HEK293 (cell line): Measurements from ENCODE around the gene PIK3C2G.

Experiments used
- ELK4 ChIP-seq: IDR thresholded peaks from 2 replicates; pipeline ENCODE4 v1.6.1; 2011; ENCODE audit warnings: mild to moderate bottlenecking, low read depth, low read length, borderline replicate concordance
- PRDM4 ChIP-seq: fragments of 450-650 bp; formaldehyde crosslinking; IDR thresholded peaks from 2 replicates; pipeline ENCODE4 v1.5.1; 2017; ENCODE audit warnings: missing biosample characterization, missing genetic modification characterization
- YY1 ChIP-seq: fragments of 450-650 bp; formaldehyde crosslinking; IDR thresholded peaks from 2 replicates; pipeline ENCODE4 v1.5.1; 2018; ENCODE audit warnings: missing biosample characterization, missing genetic modification characterization
- ZBTB8A ChIP-seq: fragments of 450-650 bp; formaldehyde crosslinking; IDR thresholded peaks from 2 replicates; pipeline ENCODE4 v1.5.1; 2016; ENCODE audit warnings: missing biosample characterization, missing genetic modification characterization
- ZFP3 ChIP-seq: fragments of 450-650 bp; formaldehyde crosslinking; IDR thresholded peaks from 2 replicates; pipeline ENCODE4 v1.5.1; 2016; ENCODE audit warnings: low read depth, missing biosample characterization, missing genetic modification characterization
- ZNF274 ChIP-seq, 2 experiments: fragments of 200-500 bp in 1 of 2; fragments of 450-650 bp in 1 of 2; sonication (Bioruptor generic) in 1 of 2; formaldehyde crosslinking in 1 of 2; IDR thresholded peaks; 2 replicates each; pipeline versions ENCODE4 v1.5.1 to v1.6.1; 2014 to 2016; ENCODE audit warnings: borderline replicate concordance in 1 of 2, inconsistent platforms in 1 of 2, low read length in 1 of 2, missing biosample characterization in 1 of 2, missing genetic modification characterization in 1 of 2
- ZNF416 ChIP-seq: fragments of 450-650 bp; formaldehyde crosslinking; IDR thresholded peaks from 2 replicates; pipeline ENCODE4 v1.5.1; 2016; ENCODE audit warnings: missing biosample characterization, missing genetic modification characterization
- ZNF624 ChIP-seq: fragments of 450-650 bp; formaldehyde crosslinking; IDR thresholded peaks from 2 replicates; pipeline ENCODE4 v1.5.1; 2017; ENCODE audit warnings: missing biosample characterization, missing genetic modification characterization
- ZNF626 ChIP-seq: fragments of 450-650 bp; sonication (Bioruptor Pico); formaldehyde crosslinking; IDR thresholded peaks from 2 replicates; pipeline ENCODE4 v1.5.1; 2018; ENCODE audit warnings: missing biosample characterization, missing genetic modification characterization, inconsistent platforms
- TF ChIP-seq, protein P1 (sequence below): sonication (generic); formaldehyde crosslinking; IDR thresholded peaks from 2 replicates; pipeline ENCODE4 v1.8.1; 2022; ENCODE audit warnings: mild to moderate bottlenecking, moderate library complexity, missing genetic modification reagents
- TF ChIP-seq, protein P2 (sequence below): fragments of 450-650 bp; formaldehyde crosslinking; IDR thresholded peaks from 2 replicates; pipeline ENCODE4 v1.5.1; 2016; ENCODE audit warnings: missing biosample characterization, missing genetic modification characterization

DNA sequence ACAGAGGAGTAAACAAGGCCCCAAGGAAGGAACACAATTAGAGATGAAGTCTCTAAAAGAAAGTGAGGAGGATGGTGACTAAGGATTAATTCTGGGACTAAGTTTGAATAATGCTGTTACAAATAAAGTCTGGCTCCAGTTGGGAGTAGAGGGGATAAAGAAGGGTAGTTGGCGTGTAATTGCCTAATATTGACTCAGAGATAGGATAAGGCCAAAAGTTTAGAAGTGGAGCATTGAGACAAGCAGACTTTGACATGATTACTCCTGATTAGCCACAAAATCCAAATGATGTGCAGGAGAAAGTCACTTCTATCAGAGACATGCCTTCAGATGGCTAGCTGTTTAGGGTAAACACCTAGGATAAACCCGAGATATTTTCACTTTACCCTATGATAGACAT is 368.1 kb downstream of the PIK3C2G start:
- TF ChIP-seq YY1 (no peak), PRDM4 (tag by site-specific recombination) (no peak), ZNF624 (tag by site-specific recombination) (no peak), ZFP3 (tag by site-specific recombination) (no peak), ZNF416 (tag by site-specific recombination) (no peak), ZNF626 (tag by site-specific recombination) (no peak), ZBTB8A (tag by site-specific recombination) (no peak), ELK4 (no peak), ZNF274 (IDR thresholded peaks at IDR 0.05; ENCODE audit: low read length) (no peak), ZNF274 (tag by site-specific recombination; IDR thresholded peaks at IDR 0.05; ENCODE audit: borderline replicate concordance) (no peak)
- TF ChIP-seq, protein P1, sequence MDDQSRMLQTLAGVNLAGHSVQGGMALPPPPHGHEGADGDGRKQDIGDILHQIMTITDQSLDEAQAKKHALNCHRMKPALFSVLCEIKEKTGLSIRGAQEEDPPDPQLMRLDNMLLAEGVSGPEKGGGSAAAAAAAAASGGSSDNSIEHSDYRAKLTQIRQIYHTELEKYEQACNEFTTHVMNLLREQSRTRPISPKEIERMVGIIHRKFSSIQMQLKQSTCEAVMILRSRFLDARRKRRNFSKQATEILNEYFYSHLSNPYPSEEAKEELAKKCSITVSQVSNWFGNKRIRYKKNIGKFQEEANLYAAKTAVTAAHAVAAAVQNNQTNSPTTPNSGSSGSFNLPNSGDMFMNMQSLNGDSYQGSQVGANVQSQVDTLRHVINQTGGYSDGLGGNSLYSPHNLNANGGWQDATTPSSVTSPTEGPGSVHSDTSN (CRISPR knock-in tag), result no peak
- TF ChIP-seq, protein P2, sequence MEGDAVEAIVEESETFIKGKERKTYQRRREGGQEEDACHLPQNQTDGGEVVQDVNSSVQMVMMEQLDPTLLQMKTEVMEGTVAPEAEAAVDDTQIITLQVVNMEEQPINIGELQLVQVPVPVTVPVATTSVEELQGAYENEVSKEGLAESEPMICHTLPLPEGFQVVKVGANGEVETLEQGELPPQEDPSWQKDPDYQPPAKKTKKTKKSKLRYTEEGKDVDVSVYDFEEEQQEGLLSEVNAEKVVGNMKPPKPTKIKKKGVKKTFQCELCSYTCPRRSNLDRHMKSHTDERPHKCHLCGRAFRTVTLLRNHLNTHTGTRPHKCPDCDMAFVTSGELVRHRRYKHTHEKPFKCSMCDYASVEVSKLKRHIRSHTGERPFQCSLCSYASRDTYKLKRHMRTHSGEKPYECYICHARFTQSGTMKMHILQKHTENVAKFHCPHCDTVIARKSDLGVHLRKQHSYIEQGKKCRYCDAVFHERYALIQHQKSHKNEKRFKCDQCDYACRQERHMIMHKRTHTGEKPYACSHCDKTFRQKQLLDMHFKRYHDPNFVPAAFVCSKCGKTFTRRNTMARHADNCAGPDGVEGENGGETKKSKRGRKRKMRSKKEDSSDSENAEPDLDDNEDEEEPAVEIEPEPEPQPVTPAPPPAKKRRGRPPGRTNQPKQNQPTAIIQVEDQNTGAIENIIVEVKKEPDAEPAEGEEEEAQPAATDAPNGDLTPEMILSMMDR, result no peak
